ENCODE results near the gene F8A3. TPM values are rescaled to one million over a fixed set of nuclear protein-coding genes. Genes with fewer than 3 reads are reported as not detected.

Gene F8A3
- 4.4 and 6.1 TPM in 2 replicates for total RNA-seq

GRCh38 chrX:155458471-155458870 lies at the start of gene F8A3:
F8A3 (minus strand) TSS chrX:155458620; CDS start chrX:155458600, 20 bp downstream.

Other genes starting within 250 kb of the F8A3 start
- 48.8 and 58.5 TPM in 2 replicates for gene VBP1, start 242.2 kb downstream of the F8A3 start, total RNA-seq
- gene RAB39B, start 194.1 kb downstream of the F8A3 start, total RNA-seq: 0.59 and 1.7 TPM in 2 replicates
- gene CLIC2, start 124.0 kb downstream of the F8A3 start, total RNA-seq: 0.17 TPM in 1 of 2 replicates, not detected in the other
- gene F8A2, start 76.5 kb downstream of the F8A3 start, total RNA-seq: not detected in 2 replicates
- gene SPRY3, start 154.0 kb upstream of the F8A3 start, total RNA-seq: 0.15 and 0.17 TPM in 2 replicates
- 6.7 and 9.9 TPM in 2 replicates for gene TMLHE, start 154.3 kb upstream of the F8A3 start, total RNA-seq